GM18867 (cell line): ENCODE measurements around the gene SERPINE2.
"Not testable (repeated sequence)": the region's sequence is repeated elsewhere in the genome, so short reads cannot be mapped to it uniquely, and the experiment has no call there.

Source experiments
- ATAC-seq: cut with Tn5 transposase; IDR thresholded peaks from one replicate; pipeline ENCODE4 v1.9.1; 2021; ENCODE audit warnings: mild to moderate bottlenecking, moderate library complexity; ENCODE audit not compliant: unreplicated experiment

Gene SERPINE2

GRCh38 chr2:223944703-223945531 lies 94.2 kb downstream of the SERPINE2 start, which contains the start of gene WDFY1:
Gene WDFY1, minus strand, starts transcription at chr2:223945335. Its CDS starts 51 bp downstream, at chr2:223945284.
- ATAC-seq, result peak; percentile 78

GRCh38 chr2:223944166-223944702 lies 94.9 kb downstream of the SERPINE2 start:
- ATAC-seq, result no peak

- no peak for ATAC-seq
These were observed 95.5 kb downstream of the SERPINE2 start for GRCh38 chr2:223943561-223944008.

GRCh38 chr2:223943135-223943534 lies 96.0 kb downstream of the SERPINE2 start:
- ATAC-seq, result no peak

GRCh38 chr2:223941579-223942277 lies 97.4 kb downstream of the SERPINE2 start:
- peak; percentile 59 for ATAC-seq

GRCh38 chr2:223939438-223939837 lies 99.6 kb downstream of the SERPINE2 start:
- not testable (repeated sequence) for ATAC-seq

- no peak for ATAC-seq
These were observed 101.6 kb downstream of the SERPINE2 start for GRCh38 chr2:223937535-223937934.

GRCh38 chr2:223936862-223937326 lies 102.2 kb downstream of the SERPINE2 start:
- ATAC-seq, result no peak

- no peak for ATAC-seq
These were observed 103.5 kb downstream of the SERPINE2 start for GRCh38 chr2:223935459-223936125.

- ATAC-seq, result no peak
These were observed 104.2 kb downstream of the SERPINE2 start for GRCh38 chr2:223934870-223935269.

- no peak for ATAC-seq
These were observed 106.0 kb downstream of the SERPINE2 start for GRCh38 chr2:223932816-223933800.

GRCh38 chr2:223930103-223930976 lies 108.7 kb downstream of the SERPINE2 start:
- no peak for ATAC-seq

GRCh38 chr2:223929571-223930102 lies 109.4 kb downstream of the SERPINE2 start:
- ATAC-seq, result no peak

GRCh38 chr2:223928113-223929006 lies 110.7 kb downstream of the SERPINE2 start:
- ATAC-seq, result no peak

GRCh38 chr2:223925106-223925505 lies 114.0 kb downstream of the SERPINE2 start:
- ATAC-seq, result no peak
